Heart left ventricle (tissue), 16 donors: Measurements from ENCODE around the gene CLIP2. TPM values are rescaled to one million over a fixed set of nuclear protein-coding genes. Genes with fewer than 3 reads are reported as not detected.

Experiments
- ATAC-seq, 4 donors: fragments of 200-7000 bp; cut with Tn5 transposase; one replicate each; pipeline ENCODE4 v1.9.1; 2020 to 2022; ENCODE audit warnings: moderate library complexity in 4 of 4, mild to moderate bottlenecking in 3 of 4, moderate number of reproducible peaks in 1 of 4
- DNase-seq, 5 donors: peaks; one replicate each; pipeline ENCODE4 v3.0.0-alpha.2; 2020
- H3K27ac ChIP-seq, 12 donors: fragments of 200-600 bp; sonication (generic) in 4 of 12; one replicate each; pipeline versions ENCODE4 v1.5.0 to v1.8.0; 2016 to 2022; ENCODE audit warnings: mild to moderate bottlenecking in 2 of 12
- H3K27me3 ChIP-seq, 9 donors: fragments of 200-600 bp; sonication (generic) in 2 of 9; one replicate each; pipeline versions ENCODE4 v1.5.1 to v1.8.0; 2016 to 2022; ENCODE audit warnings: mild to moderate bottlenecking in 3 of 9
- H3K36me3 ChIP-seq, 9 donors: fragments of 200-600 bp; sonication (generic) in 2 of 9; one replicate each; pipeline versions ENCODE4 v1.5.0 to v1.8.0; 2018 to 2022; ENCODE audit warnings: mild to moderate bottlenecking in 2 of 9
- H3K4me1 ChIP-seq, 12 donors: fragments of 200-600 bp; sonication (generic) in 4 of 12; one replicate each; pipeline versions ENCODE4 v1.5.0 to v1.8.0; 2016 to 2022; ENCODE audit warnings: mild to moderate bottlenecking in 3 of 12
- H3K4me3 ChIP-seq, 12 donors: fragments of 200-600 bp; sonication (generic) in 4 of 12; one replicate each; pipeline versions ENCODE4 v1.5.0 to v1.8.0; 2017 to 2022; ENCODE audit warnings: mild to moderate bottlenecking in 9 of 12, moderate library complexity in 4 of 12
- H3K9me3 ChIP-seq, 12 donors: fragments of 200-600 bp; sonication (generic) in 4 of 12; one replicate each; pipeline versions ENCODE4 v1.5.0 to v1.8.0; 2016 to 2022; ENCODE audit warnings: mild to moderate bottlenecking in 1 of 12
- CTCF ChIP-seq, 12 donors: fragments of 200-600 bp; sonication (generic) in 4 of 12; IDR thresholded peaks; one replicate each; pipeline versions ENCODE4 v1.5.0 to v1.8.0; 2018 to 2022; ENCODE audit warnings: antibody characterized with exemption in 12 of 12, mild to moderate bottlenecking in 5 of 12
- POLR2A ChIP-seq, 2 donors: fragments of 450-650 bp; IDR thresholded peaks; one replicate each; pipeline ENCODE4 v1.6.1; 2017; ENCODE audit warnings: antibody characterized with exemption in 2 of 2, mild to moderate bottlenecking in 2 of 2, moderate library complexity in 2 of 2
- WGBS, 4 donors: extraction: QIAGEN DNeasy Blood & Tissue Kit in 2 of 4; methylation state at CpG; one replicate each; pipeline versions ENCODE4 v1.1.5 to v1.1.7; 2013 to 2018; 5-methylcytosine and 5-hydroxymethylcytosine counted together
- intact Hi-C, 10 donors: fragments of 100-400 bp; cut with DNase I; formaldehyde crosslinking; loops; one replicate each; pipeline versions ENCODE4 v1.11.1 to v1.14.2; 2022
- polyA plus RNA-seq, 2 donors: library from polyadenylated mRNA; stranded (reverse); fragments of 200-250 nt; gene quantifications; one replicate each; pipeline ENCODE4 v1.2.3, GENCODE V29; 2013
- total RNA-seq, 9 donors: library from RNA; depleted of rRNA in 2 of 9; stranded (reverse); fragments of >200 nt in 2 of 9; fragmentation: NEBNext Ultra II Directional in 3 of 9; extraction: Animal tissue kit (Norgen Biotek cat#: 25700) in 3 of 9; gene quantifications; one replicate each; pipeline versions ENCODE4 v1.1.0 to v1.2.4, GENCODE V29; 2016 to 2023
- donor health status: ischemic (EF 13 %, LVEDD 7.1; RV severe dilation, severe dysfunction).
- donor health status: healthy with polysubstance abuse.
- donor health status: DM: no; HTN: yes; CAD: no.
- donor health status: DM: no; HTN: no; CAD: no.
- donor health status: ischemic (EF 25% LVEDD 6.9; RV normal size, moderate dysfunction).
- donor health status: ischemic (EF 25% LVEDD 5.7; RV mildly dilated, moderate dysfunction).
- donor health status: healthy.
- donor health status: DM: yes; HTN: yes; CAD: no.
- donor health status: ischemic (EF 35%, LVEDD 5.7; RV mildly dilated, moderate dysfunction).
- donor health status: nonischemic (EF 11% LVEDD 7.7; RV severe dilation, severe dysfunction).
- donor health status: DM: yes; HTN: yes; CAD: no.
- donor health status: PGD.
- donor health status: ischemic (EF 29% LVEDD 5.4; RV normal size, mild dysfunction).
- donor health status: nonischemic (EF 23%, LVEDD 6.1; RV moderate dilation, normal function).

The CLIP2 gene
- total and polyA plus RNA-seq, 11 donors, result 4.2 to 17.7 (median 9.0) TPM

DNA sequence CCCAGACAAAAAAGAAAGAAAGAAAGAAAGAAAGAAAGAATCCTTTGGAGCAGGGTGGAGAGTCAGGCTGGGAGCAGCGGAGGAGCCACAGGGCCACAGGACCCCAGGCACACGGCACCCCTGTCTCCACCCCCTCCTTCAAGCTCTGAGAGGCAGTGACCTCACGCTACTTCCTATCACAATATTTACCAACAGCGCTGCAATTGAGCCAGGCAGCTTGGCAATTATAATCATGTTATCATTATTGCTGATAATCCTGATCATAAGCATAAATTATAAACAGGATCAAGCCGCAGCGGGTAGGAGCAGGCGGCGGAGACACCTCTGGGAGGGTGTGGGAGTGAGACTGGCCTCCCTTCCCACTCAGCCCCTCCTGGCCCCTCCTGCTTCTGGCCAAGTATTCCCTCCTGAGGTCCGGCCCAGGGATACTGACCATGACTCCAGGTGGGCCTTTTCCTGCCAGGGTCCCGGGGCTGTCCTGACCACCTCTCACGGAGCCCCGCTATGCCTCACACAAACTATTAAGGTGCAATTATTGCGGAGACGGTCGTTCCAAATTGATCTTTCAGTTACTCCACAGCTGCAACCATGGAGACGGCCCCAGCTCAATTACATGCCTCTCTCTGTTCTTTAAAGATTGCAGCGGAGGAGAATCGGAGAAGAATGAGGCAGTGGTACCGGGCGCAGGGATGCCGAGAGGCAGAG is 154.5 kb downstream of the CLIP2 start:
- WGBS, 4 donors, result 75 to 84% (median 78%) methylated on average over 21 of the region's 21 CpGs
- H3K27me3 ChIP-seq, result peaks cover 0 to 3% (median 0%) of the 10 kb centered on the region in 9 donors
- H3K4me3 ChIP-seq, result no peak overlapping the region
- ATAC-seq, result no peak
- no peak for DNase-seq
- TF ChIP-seq CTCF (IDR thresholded peaks at IDR 0.05), result no peak
- no peak for TF ChIP-seq POLR2A (IDR thresholded peaks at IDR 0.05)
- H3K27ac ChIP-seq, result no peak overlapping the region
- no peaks in the 10 kb centered on the region for H3K36me3 ChIP-seq
- intact Hi-C loops, result loop anchor here in 1 of 10 donors (10.0 kb wide), 1 partner anchor 81 kb away; no protein-coding TSS in a partner anchor
- peaks cover 0 to 3% (median under 1%) of the 10 kb centered on the region in 12 donors for H3K9me3 ChIP-seq
- H3K4me1 ChIP-seq, result no peaks in the 10 kb centered on the region

- Histone ChIP-seq H3K4me1 (peaks cover 0 to 17% (median 4%) of the 10 kb centered on the region in 12 donors), H3K27me3 (peaks cover 0 to 3% (median 0%) of the 10 kb centered on the region in 9 donors), H3K36me3 (no peaks in the 10 kb centered on the region), H3K4me3 (no peak overlapping the region), H3K27ac (no peak overlapping the region), H3K9me3 (no peaks in the 10 kb centered on the region)
- intact Hi-C loops, result loop anchor here in 3 of 10 donors (5.0 to 10.0 kb wide), 2 partner anchors 76 to 118 kb away; no protein-coding TSS in a partner anchor
- DNase-seq, result no peak
- TF ChIP-seq CTCF (IDR thresholded peaks at IDR 0.05), result no peak
- no peak for TF ChIP-seq POLR2A (IDR thresholded peaks at IDR 0.05)
- WGBS, 4 donors, result 91 to 94% (median 93%) methylated on average over 4 of the region's 4 CpGs
- ATAC-seq, result no peak
Observed at GRCh38 chr7:74449144-74449543, 159.9 kb downstream of the CLIP2 start.

- Histone ChIP-seq H3K4me3 (no peak overlapping the region), H3K27me3 (peaks cover 0 to 3% (median 0%) of the 10 kb centered on the region in 9 donors), H3K9me3 (no peaks in the 10 kb centered on the region), H3K36me3 (no peaks in the 10 kb centered on the region), H3K4me1 (peaks cover 0 to 24% (median 7%) of the 10 kb centered on the region in 12 donors), H3K27ac (no peak overlapping the region)
- WGBS, 4 donors, result 65 to 76% (median 69%) methylated on average over 14 to 15 of the region's 15 CpGs
- intact Hi-C loops, result loop anchor here in 8 of 10 donors (5.0 to 10.0 kb wide), 8 partner anchors 55 to 205 kb away; partner anchors contain the start of gene GTF2I (in 4 of the 8)
- TF ChIP-seq CTCF (IDR thresholded peaks at IDR 0.05) (peak; percentile 68 to 88 (median 82)), POLR2A (IDR thresholded peaks at IDR 0.05) (no peak)
- DNase-seq (peak in 4 of 5 donors; percentile 43 to 49 (median 48)), ATAC-seq (peak in 3 of 4 donors; percentile 15 to 44 (median 39))
Observed at GRCh38 chr7:74449809-74450397, 160.7 kb downstream of the CLIP2 start.
